Fibroblast of lung (primary cell): ENCODE data around the gene MEOX2.

Experiments used
- EZH2 ChIP-seq: IDR thresholded peaks from 2 replicates; pipeline ENCODE4 v1.5.1; 2012; ENCODE audit warnings: low read length, control low read depth, mild to moderate bottlenecking; ENCODE audit errors: missing control alignments
- TF ChIP-seq, protein P1 (sequence below), 2 donors: IDR thresholded peaks in 1 of 2; conservative IDR thresholded peaks in 1 of 2; 1 replicate in 1 of 2; 2 replicates in 1 of 2; pipeline ENCODE4 v1.5.1; 2011 to 2012; ENCODE audit warnings: low read length in 2 of 2, control low read depth in 1 of 2, inconsistent platforms in 1 of 2, low read depth in 1 of 2, mild to moderate bottlenecking in 1 of 2

- TF ChIP-seq, protein P1, sequence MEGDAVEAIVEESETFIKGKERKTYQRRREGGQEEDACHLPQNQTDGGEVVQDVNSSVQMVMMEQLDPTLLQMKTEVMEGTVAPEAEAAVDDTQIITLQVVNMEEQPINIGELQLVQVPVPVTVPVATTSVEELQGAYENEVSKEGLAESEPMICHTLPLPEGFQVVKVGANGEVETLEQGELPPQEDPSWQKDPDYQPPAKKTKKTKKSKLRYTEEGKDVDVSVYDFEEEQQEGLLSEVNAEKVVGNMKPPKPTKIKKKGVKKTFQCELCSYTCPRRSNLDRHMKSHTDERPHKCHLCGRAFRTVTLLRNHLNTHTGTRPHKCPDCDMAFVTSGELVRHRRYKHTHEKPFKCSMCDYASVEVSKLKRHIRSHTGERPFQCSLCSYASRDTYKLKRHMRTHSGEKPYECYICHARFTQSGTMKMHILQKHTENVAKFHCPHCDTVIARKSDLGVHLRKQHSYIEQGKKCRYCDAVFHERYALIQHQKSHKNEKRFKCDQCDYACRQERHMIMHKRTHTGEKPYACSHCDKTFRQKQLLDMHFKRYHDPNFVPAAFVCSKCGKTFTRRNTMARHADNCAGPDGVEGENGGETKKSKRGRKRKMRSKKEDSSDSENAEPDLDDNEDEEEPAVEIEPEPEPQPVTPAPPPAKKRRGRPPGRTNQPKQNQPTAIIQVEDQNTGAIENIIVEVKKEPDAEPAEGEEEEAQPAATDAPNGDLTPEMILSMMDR (conservative IDR thresholded peaks at IDR 0.05 in 1 of 2, IDR thresholded peaks at IDR 0.05 in 1 of 2; ENCODE audit: low read depth in 1 of 2, low read length in 2 of 2) = no peak
- TF ChIP-seq EZH2 = no peak
Observed at GRCh38 chr7:15707570-15707969, 21.1 kb upstream of the MEOX2 start.
